Activated T-helper 1 cell treated with anti-CD3 and anti-CD28 coated beads, Interleukin-2, amount 50 U/mL, for 16 hours (primary cell): ENCODE measurements around the gene CACNB3.

Source experiments
- DNase-seq, 2 donors: peaks; one replicate each; pipeline ENCODE4 v3.0.0-alpha.2; 2020; ENCODE audit warnings: low read depth in 1 of 2, low spot score in 1 of 2

Gene CACNB3

DNA sequence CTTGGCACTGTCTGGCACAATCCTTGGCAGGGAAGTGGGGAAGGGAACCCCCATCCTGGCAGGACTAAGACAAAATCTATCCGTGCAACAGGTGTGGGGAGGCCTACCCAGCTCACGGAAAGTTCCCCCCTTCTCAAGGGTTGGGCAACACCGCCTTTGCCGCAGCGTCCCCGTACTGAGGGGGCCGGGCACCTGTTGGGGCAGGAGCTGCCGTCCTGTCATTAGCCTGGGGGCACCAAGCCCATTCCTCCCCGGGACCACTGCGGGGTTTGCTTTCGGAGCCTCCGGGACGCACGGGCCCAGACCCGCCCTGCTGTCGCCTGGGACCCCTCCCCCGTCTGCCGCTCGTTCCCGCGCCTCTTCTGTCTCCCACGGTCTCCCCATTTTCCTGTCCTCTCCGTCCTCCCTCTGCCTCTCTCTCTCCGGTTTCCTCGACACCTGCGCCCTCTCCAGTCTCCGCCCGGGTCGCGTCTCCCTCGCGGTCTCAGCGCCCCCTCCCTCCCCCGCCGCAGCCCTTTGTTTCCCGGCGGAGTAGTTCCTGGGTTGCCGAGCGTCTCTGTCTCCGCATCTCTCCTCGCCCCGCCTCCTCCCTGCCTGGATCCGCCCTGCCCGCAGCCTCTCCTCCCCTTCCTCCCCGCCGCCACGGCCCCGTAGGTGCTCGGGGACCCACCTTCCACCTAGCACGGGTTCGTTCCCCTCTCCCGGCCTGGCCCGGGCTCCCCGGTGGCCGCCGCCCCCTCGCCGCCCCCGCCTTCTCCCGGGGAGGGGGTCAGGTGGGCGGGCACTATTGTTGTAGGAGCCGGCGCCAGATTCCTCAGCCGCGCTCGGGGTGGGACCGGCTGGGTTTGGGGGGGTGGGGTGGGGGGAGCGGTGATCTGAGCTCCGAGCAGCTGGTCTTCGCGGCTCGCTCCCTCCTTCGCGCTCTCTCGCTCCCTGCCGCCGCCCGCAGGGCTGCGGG is at the start of gene CACNB3:
Gene CACNB3, plus strand, starts transcription at position 624 of the 958 bp plus-strand sequence. CDS start 434 bp downstream, outside the sequence.
- DNase-seq: peak; percentile 54 to 68

DNA sequence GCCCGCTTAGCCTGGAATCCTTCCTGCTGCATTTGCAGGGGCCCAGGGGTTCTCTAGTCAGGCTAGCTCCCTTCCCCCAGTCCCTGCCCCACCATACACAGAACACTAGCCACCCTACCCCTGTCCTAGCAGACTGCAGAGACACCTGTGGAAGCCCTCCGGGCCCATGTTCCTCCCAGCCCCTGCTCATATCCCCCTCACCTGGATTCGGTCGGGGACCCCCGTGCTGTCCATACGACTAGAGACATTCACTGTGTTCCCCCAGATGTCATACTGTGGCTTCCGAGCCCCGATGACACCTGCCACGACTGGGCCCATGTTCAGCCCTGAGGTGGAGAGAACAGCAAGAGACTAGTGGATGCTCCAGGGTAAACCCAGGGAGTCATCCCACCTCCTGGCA is 49.6 kb upstream of the CACNB3 start:
- DNase-seq: no peak

DNA sequence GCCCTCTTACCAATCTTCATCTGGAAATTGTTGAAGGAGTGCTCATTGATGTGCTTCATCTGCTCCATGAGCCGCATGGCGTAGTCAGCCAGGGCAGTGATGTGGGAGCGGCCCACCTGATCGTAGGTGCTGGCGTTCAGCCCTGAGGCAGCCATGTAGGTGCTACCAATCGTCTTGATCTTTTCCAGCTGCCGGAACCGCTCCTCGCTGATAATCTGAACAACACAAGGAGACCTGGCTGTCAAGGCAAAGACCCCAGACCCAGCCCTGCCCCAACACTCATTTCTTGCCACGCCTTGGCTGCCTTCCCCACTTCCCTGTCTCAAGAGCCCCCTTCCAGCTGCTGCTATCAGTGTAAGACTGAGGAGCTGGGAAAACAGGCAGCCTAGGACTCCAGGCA is 47.5 kb upstream of the CACNB3 start:
- DNase-seq: no peak

DNA sequence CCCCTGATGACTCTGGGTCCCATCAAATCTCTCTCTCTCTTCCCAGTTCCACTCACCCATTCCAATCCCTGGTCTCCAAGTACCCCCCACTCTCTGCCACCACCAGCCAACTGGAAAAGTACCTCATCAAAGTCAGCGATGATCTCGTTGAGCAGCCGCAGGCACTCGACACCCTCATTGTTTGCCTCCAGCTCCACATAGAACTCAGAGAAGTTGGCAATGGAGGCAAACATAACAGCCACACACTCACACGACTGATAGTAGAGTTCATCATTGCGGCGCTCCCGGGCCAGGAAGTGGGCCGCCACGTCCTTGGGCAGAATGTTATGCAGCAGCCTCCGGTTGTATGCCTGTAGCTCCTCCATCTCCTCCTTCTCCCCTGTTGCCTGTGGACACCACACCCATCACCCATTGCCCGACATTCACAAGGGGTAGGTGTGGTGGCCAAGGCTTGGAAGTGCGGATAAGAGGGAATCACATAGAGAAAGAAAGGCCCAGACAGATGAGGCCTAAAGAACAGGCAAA is 46.6 kb upstream of the CACNB3 start:
- DNase-seq: no peak

DNA sequence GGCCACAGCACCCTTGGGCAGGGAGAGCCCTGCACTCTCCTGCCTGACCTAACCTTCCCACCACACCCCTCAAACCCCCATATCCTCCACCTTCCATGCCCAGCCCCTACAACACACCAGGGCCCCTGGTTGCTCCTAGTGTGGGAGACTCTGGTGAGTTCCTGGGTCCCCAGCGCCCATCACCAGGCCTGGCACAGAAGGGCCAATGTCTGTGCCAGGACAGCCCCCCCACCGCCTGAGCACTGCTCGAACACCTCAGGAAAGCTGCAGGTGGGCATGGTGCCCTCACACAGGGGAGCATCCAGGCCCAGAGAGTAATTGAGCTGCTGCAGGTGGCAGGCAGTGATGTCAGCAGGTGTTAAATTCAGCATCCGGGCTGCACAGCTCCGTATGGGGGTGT is 44.6 kb upstream of the CACNB3 start:
- DNase-seq: no peak

DNA sequence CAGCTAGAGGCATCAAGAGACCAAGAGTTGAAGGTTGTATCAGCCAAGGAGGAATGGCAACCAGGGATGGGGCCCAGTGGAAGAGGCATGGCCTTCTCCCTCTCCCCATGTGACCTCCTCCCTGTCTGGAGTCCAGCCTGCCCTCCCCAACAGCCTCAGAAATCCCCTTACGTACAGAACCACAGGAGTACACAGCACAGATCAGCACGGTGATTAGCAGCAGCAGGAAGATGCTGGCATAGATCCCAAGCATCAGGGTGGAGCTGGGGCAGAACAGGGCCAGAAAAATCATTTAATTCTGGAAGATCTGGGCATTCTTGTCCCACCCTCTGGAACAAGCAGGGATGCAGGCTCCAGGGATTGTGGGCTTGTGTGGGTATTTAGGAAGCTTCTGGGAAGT is 43.8 kb upstream of the CACNB3 start:
- no peak for DNase-seq

DNA sequence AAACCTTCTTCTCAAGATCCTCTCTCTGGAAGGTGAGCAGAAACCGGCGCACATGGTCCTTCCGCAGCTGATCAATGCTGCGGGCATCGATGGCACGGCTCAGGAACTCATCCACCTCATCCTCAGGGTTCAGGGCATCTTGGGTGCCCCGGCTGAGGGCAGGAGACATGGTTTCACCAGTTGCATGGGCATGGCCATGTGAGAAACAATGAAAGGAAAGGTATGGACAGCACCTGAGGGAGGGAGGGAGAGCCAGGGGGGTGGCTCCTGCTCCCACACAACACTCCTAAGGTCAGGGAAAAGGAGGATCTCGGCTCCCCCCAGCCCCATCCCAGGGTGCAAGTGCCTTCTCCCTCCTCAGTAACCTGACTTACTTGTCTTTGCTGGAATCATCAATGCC is 43.0 kb upstream of the CACNB3 start:
- DNase-seq: no peak

DNA sequence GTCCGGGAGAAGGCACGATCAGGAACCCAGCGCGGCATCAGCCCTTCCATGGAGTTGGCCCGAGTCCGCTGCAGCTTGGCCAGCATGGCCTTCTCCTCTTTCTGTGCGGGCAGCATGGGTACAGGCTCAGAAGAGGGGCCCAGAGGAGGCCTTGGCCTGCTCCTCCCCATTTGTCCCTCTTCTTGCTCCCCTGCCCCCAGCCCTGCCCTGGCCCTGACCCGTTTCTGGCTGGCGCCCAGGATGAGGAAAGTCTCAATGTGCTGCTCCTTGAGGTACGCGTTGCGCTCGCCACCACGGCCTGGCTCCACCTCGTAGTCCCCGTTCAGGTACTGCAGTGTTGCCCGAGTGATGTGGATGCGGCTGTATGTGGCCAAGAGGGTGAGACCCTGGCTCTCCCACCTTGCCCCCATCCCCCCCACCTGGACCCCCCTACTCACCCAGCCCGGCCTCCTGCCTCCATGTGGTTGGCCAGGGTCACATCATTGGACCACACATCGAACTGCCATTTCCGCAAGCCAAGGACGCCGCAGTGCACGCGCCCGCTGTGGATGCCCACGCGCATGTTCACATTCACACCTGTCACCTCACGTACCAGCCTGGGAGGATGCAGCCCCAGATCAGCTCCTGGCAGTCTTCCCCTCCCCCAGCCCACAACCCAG is 42.2 kb upstream of the CACNB3 start:
- DNase-seq: no peak

DNA sequence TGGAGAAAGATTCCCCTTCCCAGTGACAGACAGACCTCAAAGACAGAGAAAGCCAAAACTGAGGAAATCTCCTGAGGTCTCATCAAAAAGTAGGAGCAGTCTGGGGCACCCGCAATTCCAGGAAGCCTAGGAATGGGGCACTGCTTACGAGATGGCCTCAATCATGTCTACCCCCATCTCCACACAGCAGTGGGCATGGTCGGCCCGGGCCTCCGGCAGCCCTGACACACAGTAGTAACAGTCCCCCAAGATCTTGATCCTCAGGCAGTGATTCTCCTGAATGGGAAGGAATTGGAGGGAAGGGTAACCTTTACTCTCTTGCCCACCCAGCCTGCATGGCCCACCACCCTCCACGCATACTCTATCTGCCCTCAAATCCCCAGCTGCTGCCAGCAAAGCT is 41.3 kb upstream of the CACNB3 start:
- no peak for DNase-seq

DNA sequence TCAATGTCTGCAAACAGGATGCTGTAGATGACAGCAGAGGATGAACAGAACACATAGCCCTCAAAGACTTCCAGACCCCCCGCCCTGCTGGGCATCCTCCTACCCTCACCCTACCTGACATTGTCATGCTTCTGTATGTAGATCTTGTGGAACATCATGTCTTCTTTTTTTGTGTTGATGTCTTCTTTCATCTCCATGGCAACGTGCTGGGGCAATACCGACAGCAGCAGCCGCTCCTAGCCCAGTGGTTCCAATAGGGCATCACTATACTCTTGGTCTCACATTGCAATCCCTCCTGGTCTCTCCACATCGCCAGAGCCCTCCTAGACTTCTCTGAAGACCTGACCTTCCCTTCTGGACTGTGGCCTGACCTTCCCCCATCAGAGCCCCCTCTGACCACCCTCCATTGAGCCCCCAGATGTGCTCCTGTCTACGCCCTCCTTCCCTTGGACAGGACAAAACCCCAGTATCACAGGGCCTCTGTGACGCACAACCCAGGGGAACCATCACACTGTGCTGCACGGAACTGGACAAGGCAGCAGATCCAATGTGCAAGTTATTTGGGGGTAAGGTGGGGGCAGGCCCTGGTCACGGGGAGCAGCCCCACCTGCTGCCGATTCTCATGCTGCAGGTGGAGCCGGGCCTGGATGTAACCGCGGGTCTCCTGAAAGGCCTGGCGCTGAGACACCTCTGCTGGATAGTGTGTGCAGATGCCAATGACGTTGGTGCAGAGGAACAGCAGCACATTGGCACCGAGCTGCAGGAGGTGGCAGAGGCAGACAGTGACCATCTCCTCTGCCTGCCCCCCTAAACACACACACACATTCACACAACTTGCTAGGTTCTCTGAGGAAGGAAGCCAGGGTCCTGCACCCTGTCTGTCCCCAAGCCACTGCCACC is 40.5 kb upstream of the CACNB3 start:
- DNase-seq: no peak

DNA sequence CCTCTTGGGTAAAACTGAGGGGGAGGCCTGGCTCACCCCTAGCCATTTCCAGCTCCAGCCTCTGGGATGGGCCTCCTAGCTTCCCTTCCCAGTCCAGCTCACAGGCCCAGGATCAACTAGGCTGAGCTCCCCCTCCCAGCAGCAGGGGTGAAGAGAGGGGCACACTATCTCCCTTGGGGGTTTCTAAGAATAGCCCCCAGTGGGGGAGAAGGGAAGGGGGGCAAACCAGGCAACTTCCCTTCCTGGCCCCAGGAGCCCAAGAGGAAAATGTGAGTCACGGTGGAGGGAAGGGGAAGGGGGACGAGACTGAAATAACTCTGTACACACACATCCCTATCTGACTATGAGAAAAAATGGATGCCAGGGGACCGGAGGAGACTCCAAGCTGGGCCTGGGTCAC is 38.4 kb upstream of the CACNB3 start:
- DNase-seq: no peak

DNA sequence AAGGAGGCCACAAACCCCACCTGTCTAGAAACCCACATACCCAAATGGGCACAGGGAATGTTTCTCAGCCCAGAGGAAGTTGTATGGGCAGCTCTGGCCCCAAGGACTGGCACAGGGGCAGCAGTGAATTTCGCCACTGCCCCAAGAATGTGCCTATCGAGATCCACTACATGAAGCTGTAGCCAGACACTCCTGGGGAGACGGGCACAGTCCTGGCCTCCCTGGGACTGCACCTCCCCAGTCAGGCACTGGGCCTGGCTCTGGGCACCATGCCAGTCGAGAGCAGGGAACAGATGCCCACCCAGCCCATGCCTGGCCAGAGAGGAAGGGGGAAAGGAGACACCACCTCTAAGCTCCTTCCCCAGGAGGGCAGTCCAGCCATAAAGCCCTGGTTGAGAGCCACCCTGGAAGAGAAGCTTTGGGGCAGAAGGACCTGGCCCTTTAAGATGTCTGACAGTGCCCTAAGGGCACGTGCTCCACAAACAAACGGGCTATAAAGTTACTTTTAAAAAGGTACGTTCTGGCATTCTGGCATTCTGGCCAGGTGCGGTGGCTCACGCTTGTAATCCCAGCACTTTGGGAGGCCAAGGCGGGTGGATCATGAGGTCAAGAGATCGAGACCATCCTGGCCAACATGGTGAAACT is 37.8 kb upstream of the CACNB3 start:
- no peak for DNase-seq

DNA sequence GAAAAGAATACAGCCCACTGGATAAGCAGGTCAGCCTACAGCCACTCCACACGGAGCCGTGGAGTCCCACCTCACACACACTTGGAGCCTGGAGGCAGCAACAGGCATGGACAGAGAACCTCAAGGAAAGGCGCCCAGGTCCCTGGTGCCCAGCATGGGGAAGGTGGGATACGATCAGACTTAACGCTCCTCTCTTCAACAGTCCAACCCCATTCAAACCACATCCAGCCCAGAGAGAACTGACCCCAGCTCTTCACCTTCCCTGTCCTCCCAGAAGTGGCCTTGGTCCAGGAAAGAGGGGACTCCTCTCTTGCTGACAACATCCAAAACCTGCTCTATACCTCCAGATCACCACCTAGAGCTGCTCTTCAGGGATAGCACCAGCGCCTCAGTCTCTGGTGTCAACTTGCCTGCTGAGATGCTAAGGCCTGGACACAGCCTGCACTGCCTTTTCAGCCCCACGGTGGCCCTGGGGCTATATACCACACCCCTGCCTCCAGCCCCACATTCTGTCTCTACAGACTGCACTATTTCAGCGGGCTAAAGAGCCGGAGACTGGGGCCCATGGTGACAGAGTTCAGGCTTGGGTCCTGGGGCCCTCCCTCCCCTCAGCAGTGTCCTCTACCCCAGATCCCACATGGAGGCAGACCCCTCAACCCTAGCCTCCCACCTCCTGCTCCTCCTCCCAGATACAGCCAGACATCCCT is 36.4 kb upstream of the CACNB3 start:
- no peak for DNase-seq

DNA sequence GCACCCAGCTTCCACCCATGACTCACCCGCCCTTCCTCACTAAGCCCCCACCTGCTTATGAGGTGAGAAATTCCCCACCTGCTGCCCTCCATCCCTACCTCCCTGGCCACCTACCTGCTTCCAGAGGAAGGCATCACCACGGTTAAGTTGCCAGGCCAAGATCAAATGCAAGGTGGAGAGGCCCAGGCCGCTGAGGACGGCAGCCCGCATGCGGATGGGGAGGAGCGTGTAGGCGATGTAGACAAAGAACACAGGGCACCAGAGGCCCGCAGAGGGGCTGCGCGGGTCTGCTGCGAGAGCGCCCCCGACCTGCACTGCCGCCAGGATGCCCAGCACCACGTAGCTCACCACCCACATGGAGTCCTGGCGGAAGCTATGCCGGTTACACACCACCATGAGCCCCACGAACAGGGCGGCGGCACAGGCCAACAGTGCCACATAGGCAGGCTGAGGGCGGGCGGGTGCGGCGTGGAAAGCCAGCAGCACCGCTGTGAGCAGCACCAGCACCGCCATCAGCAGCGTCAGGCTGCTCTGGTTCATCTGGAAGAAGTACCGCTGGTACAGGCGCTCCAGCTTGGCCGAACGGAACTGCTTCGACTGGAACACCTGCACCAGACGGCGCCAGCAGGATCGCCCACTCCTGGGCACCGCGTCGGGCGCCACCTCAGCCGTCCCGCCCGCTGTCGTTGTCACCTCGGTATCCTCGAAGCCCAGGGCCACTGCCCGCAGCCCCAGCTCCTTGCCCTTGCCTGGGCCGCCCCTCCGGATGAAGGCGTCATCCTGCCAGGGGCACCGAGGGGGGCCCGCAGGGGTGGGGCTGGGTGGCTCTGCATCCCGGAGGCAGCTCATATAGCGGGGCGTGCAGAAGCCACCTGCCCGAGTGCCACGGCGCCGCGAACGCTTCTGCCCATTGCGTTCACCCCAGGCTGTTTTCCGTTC is 35.6 kb upstream of the CACNB3 start:
- no peak for DNase-seq

DNA sequence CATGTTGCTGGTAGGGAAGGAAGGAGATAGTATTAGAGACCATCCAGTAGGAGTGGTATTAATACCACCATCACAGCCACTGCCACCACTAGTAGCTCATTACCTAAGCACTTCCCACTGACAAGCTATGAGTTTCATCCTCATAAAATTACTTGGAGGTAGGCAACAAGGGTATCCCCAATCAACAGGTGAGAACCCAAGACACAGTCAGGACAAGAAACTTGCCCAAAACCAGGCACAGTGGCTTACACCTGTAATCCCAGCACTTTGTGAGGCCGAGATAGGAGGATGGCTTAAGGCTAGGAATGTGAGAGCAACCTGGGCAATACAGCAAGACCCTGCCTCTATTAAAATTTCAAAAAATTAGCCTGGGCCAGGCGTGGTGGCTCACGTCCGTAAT is 34.9 kb upstream of the CACNB3 start:
- no peak for DNase-seq

DNA sequence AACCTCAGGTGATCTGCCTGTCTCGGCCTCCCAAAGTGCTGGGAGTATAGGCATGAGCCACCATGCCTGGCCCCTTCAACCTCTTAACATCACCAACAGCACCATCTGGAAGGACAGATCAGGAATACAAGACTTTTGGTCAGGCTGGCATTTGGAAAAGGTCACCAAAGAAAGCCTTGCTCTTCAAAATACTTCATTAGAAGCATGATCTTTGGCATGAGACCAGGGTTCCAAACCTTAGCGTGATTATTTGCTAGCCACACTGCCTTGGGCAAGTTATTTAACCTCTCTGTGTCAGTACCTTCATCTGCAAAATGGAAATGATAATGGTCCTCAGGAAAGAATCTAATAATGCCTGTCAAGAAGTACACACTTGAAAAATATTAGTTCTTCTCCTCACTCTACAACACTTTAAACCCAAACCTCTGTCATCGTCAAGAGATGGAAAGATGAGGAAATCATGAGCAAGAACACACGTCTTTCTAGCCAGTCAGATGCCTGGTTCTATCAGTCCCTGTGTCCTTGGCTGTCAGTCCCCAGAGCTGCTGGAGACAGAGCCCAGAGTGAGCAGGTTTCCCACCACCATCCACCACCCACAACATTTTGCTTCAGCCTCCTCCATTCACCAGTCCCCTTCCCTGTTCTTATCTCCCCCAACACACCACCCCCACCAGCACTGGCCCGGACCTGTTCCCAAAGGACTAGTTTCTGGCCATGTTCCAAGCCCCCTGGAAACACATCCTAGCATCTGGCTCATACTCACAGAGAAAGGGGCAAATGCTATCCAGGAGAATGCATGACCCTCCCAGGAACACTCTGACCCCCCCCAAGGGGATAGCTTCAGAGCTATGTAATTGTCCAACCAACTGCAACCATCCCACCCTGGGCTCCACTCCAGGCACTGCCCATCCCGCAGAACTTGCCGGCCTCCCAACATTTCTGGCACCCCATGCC is 31.4 kb upstream of the CACNB3 start:
- no peak for DNase-seq

DNA sequence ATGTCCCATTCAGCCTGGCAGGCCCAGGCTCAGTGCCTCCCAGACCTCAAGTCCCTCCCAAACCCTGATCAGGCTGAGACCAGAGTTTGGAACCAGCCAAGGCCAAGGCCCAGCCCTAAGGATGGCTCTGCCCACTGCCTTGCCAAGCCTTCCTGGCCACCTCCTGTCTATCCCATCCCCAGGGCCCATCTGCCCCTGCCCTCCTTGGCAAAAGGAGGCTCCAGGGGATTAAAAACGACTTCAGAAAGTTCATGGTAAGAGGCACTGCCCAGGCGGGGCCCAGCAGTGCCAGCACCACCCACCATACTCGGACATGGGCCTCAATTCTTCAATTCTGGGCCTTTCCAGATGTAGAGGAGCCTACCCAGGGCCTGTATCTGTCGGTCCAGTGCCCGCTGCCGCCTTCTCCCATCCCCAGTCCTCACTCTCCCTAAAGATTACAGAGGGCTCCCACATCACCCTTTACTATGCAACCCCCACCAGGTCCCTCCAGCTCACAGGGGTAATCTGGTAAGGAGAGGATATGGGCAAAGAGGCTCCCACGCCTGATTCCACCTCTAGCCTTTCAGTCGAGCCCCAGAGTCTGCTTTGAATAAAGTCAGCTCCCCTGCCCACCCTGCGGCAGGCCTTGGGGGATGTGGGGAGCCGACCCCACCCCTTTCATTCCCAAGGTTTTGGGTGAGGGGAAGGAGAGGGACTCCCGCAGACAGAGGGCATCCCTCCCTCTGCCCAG is 30.3 kb upstream of the CACNB3 start:
- DNase-seq: no peak
